Epidermal melanocyte (primary cell): ENCODE measurements around the gene ZBTB21.
A peak's percentile ranks its signal among the peaks of the same experiment; 100 is the strongest.
"Not testable (repeated sequence)": the region's sequence is repeated elsewhere in the genome, so short reads cannot be mapped to it uniquely, and the experiment has no call there.

ENCODE experiments used
- DNase-seq: peaks from one replicate; pipeline ENCODE4 v3.0.0; 2011; ENCODE audit warnings: low spot score; ENCODE audit not compliant: insufficient read length

ZBTB21 gene

DNA sequence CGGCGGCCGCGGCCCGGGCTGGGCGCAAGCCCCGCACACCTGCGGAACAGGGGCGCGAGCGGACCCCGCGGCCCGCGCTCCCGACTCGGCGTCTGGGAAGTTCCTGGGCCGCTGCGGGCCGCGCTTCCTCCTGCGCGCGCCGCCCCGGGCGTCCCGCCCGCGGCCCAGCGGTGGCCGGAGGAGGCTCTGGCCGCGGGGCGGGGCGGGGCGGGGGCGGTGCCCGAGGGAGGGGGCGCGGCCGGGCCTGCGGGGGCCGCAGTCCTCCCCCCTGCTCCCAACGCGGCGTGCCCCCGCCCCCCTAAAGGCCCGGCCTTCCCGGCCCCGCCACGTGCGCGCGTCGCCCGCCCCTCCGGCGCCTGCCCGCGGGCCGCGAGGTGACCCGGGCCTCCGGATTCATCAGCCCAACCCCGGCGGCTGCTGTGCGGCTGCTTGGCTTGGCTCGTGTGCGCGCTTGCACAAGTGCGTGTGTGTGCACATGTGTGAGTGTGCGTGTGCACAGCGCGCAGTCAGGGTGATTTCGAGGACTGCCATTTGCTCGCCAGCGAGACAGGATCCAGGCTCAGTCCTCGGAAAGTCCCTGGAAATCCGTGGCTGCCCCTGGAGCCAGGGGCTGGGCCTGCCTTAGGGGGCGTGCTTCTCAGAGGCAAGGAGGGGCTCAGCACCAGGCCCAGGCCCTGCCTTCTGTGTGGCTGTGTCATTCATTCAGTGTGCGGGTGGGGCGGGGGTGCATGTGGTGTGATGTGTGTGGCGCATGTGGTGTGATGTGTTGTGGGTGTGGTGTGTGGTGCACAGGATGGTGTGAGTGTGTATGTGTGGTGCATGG is 56.1 kb downstream of the ZBTB21 start, which contains the start of gene C2CD2:
TSS of gene C2CD2 (minus strand) at position 188 of the 823 bp plus-strand sequence. CDS start 370 bp downstream, outside the sequence.
- peak; percentile 74 for DNase-seq

DNA sequence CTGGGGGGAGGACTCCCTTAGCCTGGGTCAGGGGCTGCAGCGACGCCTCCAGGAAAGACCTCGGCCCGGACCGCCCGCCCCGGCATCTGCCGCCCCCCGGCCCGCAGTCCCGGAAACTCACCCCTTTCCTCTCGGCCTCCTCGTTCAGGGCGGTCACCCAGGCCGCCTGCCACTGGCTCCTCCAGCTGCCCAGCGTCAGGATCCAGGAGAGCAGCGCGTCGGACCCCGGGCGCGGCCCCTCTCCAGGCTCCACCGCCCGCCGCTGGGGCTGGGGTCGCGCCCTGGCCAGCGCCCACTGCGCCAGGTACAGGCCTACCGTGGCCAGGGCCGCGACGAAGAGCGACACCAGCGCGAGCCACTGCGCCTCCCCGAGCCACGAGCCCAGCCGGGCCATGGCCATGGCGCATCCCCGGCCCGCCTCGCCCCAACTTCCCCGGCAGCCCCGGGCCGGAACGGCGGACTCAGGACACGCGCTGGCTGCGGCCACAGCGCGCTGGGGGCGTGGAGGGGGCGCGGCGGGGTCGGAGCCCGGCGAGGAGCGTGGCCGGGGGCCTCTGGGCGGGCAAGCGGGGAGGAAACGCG is 56.8 kb downstream of the ZBTB21 start:
- DNase-seq: no peak

DNA sequence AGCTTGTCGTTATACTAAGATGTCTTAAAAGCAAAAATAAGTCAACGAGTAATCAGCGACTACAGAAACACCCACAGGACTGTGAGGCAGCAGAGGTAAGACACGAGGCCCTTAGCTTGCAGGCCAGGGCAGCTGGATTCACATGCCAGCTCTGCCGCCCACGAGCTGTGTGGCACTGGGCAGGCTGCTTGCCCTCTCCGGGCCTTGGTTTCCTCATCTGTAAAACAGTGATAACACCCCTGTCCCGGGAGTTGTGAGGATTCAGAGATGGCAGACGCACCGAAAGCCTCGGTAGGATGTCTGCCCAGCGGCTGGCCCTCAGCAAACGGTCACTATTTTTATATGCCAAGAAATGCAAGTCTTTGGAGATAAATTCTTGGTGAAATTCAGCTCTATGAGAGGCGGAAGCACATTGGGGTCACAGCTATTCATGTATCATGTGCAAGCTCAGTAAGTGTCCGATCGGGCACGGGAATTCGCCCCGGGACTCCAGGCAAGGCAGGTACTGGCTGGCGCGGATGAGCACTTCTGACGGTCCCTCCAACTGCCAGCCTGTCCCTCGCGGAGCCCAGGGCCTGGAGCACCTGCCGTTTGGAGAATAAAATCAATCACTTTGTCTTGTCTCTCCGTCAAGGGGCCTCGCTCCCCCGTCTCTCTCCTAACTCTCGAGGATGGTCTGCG is 57.5 kb downstream of the ZBTB21 start:
- no peak for DNase-seq

DNA sequence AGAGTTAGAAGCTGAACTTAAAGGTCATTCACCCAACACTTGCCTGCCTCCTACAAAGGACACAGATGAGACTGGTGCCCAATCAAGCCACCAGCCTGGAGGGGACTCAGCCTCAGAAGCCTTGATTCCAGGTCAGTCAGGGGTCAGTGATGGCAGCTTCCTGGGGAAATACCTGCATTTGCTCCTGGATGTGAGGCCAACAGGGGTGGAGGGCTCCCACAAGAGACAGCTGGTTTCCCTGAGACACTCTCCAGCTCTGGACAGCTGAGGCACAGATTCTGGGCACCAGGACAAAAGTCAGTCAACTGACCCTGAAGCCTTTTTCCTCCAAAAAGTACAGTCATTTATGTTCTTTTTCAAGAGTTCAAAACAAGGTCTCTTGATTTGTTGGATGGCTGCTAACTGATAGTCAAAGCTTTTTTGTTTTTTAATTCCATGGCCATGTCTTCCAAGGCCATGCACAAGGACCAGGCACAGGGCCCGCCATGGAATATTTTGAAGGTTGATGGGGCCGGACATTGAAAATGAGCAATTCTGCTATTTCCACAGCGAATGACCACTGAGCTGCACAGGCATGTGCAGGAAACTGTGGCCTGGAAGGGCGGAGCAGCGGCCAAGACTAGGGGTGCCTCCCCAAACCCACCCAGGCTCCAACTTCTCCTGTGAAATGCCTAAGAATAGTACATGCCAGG is 58.1 kb downstream of the ZBTB21 start:
- no peak for DNase-seq

DNA sequence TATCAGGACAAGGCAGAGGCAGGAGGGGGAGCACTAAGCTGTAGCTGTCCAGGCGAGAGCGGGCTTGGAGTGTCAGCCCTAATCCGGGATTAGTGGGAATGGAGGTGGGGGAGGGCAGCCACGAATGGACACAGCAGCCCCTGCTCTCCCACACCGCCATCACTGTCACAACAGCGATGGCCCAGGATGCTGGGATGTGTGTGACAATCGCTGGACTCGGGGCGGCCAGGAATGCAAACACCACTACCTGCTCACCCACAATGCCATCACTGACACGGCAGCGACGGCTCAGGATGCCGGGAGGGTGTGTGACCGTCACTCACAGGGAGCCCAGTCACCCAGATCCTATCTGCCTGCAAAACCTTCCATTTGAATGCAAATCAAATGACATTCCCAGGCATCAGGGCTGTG is 59.2 kb downstream of the ZBTB21 start:
- DNase-seq: no peak

DNA sequence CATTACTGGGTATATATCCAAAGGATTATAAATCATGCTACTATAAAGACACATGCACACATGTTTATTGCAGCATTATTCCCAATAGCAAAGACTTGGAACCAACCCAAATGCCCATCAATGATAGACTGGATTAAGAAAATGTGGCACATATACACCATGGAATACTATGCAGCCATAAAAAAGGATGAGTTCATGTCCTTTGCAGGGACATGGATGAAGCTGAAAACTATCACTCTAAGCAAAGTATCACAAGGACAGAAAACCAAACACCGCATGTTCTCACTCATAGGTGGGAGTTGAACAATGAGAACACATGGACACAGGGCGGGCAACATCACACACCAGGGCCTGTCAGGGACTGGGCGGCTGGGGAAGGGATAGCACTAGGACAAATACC is 60.5 kb downstream of the ZBTB21 start:
- DNase-seq: not testable (repeated sequence)

DNA sequence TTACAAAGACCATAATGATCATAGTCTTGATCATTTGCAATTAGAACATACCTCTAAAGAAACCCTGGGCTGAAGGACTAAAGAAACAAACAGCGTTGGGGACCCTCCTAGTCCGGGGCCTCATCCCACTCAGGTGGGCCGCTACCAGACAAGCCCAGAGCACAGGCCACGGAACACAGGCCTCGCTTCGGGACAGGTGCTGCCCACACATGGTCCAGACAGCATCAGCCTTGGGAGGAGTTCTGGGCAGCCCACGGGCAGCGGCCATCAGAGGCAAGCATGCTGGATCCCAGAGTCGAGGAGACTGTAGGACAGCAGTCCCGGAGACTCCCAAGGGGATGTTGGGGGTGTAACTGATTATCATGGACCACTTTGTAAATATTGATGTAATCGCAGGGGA is 61.3 kb downstream of the ZBTB21 start:
- DNase-seq: no peak

DNA sequence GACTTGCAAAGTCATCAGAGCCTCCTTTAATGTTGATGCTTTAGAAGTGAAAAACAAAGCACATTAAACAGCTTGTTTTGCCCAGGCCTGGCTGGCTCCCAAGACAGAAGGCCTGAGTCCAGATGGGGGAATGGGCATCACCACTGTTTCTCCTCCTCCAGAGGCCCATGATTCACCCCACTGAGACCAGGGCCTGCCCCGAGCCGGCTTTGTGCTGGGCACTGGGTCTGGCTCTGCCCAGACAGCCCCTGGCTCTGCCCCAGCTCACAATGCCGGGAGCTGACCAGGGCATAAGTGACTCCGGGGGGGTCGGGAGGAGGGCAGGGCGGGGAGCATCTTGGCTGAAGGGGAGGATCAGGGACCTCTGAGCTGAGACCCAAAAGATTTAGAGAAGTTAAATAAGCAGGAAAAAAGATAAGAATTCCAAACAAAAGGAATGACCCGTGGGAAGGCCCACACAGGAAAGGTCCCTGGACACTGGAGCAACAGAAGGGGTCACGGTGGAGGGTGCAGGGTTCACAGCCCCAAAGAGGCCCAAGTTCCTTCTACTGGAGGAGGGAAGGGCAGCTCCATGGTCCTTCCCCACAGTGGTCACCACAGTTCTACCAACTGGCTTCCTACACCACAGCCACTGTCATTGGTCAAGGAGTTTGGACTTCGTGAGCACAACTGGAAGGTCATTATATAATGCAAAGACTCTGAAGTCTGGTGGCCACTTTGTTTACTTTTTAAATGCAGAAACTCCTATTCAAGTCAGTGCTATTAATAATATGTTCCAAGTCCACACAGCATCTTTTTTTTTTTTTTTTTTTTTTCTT is 61.9 kb downstream of the ZBTB21 start:
- DNase-seq: peak; percentile 28

DNA sequence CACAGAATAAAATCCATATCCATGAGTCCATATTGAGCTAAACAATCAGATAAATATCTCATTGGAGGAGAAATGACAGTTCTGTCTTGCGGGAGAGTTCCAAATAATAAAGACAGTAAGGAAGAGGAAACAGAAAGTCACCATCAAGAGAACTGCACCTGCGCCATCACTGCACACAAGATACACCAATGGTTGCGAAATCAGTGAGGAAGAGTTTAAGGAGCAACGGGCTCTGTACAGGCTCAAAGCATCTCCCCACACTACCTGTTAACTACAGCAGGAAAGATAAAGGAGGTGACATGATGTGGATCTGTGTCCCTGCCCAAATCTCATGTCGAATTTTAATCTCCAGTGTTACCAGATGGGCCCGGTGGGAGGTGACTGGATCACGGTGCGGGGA is 64.2 kb downstream of the ZBTB21 start:
- DNase-seq: no peak

DNA sequence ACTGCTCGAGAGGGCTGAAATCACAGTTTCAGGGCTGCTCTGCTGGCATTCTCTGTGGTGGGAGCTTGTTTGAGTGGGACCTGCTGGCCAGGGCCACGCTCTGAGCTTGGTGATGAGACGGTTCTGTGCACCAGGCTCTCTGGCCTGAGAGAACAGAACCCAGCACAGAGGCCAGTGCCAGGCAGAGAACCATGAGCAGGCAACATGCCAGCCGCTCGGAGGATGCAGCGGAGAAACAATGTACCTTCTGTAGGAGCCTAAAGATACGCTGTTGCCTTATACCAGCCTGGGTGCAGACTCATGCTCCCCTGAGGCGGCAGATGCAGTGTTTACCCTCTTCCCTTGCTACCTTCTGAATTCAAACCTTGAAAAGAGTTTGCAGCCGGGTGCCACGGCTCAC is 66.3 kb downstream of the ZBTB21 start:
- no peak for DNase-seq

DNA sequence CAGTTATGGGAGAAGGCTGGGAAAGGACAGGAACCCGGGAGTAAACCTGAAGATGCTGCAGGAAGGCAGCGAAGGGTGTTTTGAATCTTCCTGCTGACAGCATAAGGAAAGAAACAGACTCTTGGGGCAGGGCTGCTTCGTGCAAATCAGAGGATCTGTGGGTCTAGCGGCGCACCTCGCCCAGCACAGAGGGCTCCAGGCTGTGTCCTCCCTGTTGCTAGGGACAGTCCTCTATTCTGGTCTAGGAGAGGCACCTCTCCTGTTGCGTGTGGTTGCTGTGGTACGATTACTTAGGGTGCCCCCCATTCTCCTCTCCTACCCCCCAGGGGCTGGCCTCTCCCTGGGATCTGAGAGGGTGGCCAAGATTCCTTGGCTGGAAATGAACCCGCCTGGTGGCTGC is 67.7 kb downstream of the ZBTB21 start:
- no peak for DNase-seq

DNA sequence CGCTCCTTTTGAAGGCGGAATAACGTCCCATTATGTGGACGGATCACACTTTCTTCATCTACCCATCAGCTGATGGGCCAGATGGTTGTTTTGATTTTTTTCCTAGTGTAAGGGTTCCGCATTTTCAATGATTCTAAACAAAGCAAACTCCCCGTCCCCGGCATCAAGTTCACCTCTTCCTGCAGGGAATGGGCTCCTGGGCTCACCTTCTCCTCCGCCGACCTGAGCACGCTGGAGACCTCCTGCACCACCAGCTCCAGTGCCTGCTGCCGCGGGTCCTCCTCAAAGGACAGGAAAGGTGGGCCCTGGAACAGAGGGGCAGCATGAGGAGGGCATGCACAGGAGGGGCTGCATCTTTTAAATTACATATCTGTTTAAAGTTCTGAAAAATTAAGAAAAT is 68.2 kb downstream of the ZBTB21 start:
- no peak for DNase-seq

DNA sequence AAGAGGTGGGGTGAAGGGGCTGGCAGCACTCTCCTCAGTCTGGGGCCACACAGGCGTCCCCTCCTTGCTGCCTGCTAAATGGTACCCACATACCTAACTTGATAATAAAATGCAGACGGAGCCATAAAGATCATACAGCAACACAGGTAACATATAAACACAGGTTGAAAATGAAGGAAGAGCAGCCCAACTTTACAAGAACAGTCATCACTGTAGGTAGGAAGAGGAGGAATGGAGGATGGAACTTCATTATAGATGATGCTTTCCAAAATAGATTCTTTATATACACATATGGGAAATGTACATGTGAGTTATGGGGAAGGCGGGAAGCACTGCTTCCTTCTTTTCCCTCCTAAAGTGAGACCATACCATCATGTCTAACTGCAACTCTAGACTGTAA is 69.7 kb downstream of the ZBTB21 start:
- no peak for DNase-seq

DNA sequence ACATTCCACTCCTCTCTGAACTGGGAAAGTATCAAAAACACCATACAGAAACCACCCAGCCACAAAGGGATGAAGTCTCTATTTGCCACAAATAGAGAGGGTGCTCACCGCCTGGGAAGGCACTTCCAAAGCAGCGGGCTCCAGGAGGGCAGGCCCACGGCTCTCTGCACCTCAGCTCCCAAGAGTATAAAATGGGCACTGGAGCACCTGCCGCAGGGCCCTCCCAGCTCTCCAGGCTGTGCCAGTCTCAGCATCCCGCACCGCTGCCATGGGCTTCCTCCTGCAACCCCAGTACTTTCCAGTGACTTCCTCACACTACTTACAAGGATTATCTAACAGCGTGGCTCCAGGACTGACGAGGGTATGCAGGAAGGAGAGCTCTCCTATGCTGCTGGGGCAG is 70.8 kb downstream of the ZBTB21 start:
- DNase-seq: no peak
